PC-9 (cell line): ENCODE results near the gene CRYL1.

Experiments
- CTCF ChIP-seq: fragments of 200-600 bp; sonication (generic); conservative IDR thresholded peaks from 2 replicates; pipeline ENCODE4 v1.6.1; 2017; ENCODE audit warnings: mixed run types, antibody characterized with exemption, mild to moderate bottlenecking, moderate library complexity
- EZH2 ChIP-seq: fragments of 200-600 bp; sonication (generic); IDR thresholded peaks from 2 replicates; pipeline ENCODE4 v1.8.0; 2017; ENCODE audit warnings: antibody characterized with exemption, low read depth

DNA sequence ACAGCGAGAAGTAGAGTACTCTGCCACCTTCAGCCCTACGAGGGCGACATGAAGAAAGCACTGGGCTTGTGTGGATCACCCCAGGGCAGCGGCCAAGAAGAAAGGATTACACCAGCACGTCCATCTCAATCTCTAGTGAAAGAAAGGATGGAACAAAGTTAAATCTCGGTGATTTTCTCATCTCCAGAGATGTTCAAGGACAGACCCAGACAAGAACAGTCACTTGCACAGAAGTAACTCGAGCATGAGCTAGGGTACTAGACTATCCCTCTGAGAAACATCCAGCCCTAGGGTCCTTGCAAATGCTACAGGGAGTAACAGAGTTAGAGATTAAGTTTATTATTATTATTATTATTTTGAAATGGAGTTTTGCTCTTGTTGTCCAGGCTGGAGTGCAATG lies 106.7 kb downstream of the CRYL1 start:
- TF ChIP-seq EZH2 (no peak), CTCF (no peak)
